Posterior cingulate gyrus (tissue), 11 donors: ENCODE data around the gene PAMR1.
"Not testable (repeated sequence)": the region's sequence is repeated elsewhere in the genome, so short reads cannot be mapped to it uniquely, and the experiment has no call there.

Experiments used
- DNase-seq, 10 donors: peaks; one replicate each; pipeline versions ENCODE4 v3.0.0 to v3.0.0-alpha.2; 2020 to 2021; ENCODE audit warnings: mixed read lengths in 3 of 10
- intact Hi-C: fragments of 100-400 bp; cut with DNase I; formaldehyde crosslinking; loops from one replicate; pipeline ENCODE4 v1.15.1; 2023

The PAMR1 gene

GRCh38 chr11:35525501-35526175 is at the start of gene PAMR1:
Gene PAMR1, minus strand, starts transcription at chr11:35525616. Its CDS starts 31 bp downstream, at chr11:35525585.
- DNase-seq, result peak in 4 of 10 donors; percentile 23 to 83 (median 80)
- intact Hi-C loops, result no loop called here

DNA sequence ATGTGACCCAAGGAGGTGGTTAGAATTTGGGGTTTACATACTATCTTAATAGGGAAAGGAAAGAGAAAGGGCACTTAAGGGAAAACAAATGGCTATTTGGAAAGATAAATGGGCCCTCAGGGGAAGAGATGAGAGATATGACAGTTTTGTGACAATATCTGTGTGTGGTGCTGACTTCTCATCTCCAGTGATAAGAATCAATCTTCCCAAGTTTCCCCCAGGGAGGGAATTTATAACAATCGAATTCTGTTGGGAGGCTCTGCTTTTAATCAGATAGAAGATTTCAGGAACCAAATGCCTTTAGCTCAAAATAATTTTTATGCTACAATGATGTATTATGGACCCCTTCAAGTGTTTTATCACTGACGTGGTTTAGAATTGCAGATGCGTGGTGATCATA is 46.3 kb upstream of the PAMR1 start:
- DNase-seq, result no peak
- intact Hi-C loops, result no loop called here

DNA sequence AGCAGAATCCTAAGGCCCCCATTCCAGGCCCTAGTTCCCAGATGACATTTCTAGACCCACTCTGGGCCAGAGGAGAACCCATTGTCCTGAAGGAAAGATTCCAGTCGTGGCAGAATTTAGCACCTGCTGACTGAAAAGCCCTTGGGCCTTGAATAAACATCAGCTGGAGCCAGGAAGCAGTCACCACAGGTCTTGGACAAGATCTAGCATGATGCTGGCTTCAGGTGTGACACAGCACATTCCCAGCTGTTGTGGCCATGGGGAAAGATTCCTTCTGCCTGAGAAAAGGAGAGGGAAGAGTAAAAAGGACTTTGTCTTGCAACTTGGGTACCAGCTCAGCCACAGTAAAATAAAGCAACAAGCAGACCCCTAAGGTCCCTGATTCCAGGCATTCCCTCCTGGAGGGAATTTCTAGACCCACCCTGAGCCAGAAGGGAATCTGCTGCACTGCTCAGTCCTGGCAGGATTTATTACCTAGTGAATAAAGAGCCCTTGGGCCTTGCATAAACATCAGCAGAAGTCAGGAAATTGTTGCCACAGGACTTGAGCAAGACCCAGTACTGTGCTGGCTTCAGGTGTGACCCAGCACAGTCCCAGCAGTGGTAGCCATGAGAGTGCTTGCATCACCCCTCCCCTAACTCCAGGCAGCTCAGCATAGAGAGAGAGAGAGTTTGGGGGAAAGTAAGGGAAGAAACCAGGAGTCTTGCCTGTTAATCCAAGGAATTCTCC is 42.5 kb upstream of the PAMR1 start:
- DNase-seq, result no peak
- intact Hi-C loops, result no loop called here

DNA sequence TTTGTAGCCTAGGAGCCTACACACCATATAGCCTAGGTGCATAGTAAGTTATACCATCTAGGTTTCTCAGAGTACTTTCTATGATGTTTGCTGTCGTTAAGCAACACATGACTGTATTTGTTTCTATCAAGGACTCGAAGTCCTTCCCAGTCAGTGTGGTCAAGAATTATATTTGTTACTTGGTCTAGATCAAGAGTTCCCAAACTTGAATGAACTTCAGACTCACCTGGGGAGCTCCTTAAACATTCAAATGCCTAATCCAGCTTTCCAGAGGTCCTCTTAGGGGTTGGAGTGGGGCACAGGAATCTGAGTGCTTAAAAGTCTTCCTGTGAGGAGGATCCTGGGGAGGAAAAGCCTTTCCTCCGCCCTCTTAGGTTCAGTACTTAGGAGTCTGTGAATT is 41.5 kb upstream of the PAMR1 start:
- intact Hi-C loops, result no loop called here
- no peak for DNase-seq

DNA sequence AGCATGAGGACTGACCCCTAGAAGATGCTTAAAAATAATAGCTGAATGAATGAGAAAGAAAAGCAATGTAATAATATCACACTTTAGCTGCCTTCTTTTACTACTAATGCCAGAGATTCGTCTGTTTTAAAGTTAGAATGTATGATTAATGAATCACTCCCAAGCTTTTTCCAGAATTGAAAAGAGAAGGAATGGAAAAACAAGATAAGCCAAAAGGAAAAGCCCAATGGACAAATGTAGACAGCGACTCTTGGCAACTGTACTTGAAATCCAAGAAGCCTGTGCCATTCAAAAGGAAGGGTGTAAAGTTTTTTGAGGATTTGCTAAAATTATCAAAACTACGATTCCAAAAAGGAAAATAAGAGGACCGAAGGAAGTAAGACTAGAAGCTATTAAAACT is 40.8 kb upstream of the PAMR1 start:
- intact Hi-C loops, result no loop called here
- DNase-seq, result no peak

DNA sequence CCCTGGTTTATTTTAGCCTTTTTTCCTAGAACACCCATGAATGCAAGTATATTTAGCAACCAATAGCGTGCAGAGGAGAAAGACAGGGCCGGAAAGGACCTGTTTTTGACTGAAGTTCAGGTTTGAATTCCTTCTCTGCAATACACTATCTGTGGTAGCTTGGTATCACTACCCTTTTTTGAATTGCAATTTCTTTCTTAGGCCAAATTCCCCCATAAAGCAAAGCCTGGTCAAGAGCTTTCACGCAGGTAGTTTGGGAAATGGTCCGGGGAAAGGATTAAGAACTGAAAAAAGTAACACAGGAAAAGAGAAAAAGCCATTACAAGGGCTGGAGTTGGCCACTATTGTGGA is 38.8 kb upstream of the PAMR1 start:
- intact Hi-C loops, result no loop called here
- DNase-seq, result no peak

DNA sequence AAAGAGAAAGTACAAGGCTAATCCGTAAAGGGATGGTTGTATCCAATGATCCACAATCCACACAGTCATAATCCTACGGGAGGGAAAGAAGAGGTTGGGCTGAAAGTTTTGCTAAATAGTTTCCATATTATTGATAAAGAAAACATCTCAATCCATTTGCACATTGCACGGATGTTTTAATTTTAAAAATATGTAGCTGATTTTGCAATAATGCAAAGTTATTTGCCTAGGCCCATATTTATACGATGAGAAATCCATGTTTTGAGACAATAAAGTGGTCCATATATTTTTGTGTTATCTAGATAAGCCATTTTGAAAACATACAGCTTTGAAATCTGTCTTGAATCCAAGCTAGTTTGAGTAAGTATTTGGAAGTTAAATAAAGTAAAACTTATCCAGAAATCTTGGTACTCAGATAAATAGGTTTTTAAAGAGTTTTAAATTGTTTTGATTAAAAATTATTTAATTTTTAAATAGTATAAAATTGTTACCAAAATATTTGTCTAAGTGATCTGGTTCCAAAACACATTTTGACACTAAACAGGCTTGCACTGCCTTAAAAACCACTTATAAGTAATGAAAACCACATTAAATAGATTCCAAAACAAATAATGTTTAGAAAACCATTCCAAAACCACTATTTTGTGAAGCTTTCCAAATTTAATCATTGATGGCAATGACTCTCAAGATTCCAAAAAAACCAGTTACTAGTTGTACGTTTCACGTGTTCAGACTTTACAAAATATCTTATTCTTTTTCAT is 38.2 kb upstream of the PAMR1 start:
- intact Hi-C loops, result no loop called here
- DNase-seq, result no peak

- intact Hi-C loops, result loop anchor here (10.0 kb wide), 1 partner anchor 65 kb away; no protein-coding TSS in a partner anchor
- no peak for DNase-seq
Observed at GRCh38 chr11:35559949-35560348, 34.5 kb upstream of the PAMR1 start.

DNA sequence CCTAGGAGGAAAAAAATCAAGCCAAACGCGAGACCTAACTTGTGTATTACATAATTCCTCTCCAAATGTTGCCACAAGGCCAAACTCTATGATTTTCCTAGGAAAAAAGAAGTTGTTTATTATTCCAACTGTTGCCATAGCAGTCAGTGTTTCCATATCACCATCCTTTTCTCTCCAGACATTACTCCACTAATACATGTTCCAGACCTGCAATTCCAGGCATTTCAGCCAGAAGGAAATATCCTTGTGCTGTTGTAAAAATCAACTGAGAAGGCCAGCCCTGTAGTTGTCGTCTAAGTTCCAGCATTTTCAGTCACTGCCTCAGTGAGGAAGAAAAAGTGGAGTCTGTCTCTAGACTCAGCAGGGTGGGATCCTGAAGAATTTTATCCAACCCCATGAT is 33.1 kb upstream of the PAMR1 start:
- DNase-seq, result no peak
- intact Hi-C loops, result loop anchor here (10.0 kb wide), 1 partner anchor 64 kb away; no protein-coding TSS in a partner anchor

- intact Hi-C loops, result loop anchor here (10.0 kb wide), 1 partner anchor 61 kb away; no protein-coding TSS in a partner anchor
- no peak for DNase-seq
Observed at GRCh38 chr11:35555488-35555887, 30.1 kb upstream of the PAMR1 start.

DNA sequence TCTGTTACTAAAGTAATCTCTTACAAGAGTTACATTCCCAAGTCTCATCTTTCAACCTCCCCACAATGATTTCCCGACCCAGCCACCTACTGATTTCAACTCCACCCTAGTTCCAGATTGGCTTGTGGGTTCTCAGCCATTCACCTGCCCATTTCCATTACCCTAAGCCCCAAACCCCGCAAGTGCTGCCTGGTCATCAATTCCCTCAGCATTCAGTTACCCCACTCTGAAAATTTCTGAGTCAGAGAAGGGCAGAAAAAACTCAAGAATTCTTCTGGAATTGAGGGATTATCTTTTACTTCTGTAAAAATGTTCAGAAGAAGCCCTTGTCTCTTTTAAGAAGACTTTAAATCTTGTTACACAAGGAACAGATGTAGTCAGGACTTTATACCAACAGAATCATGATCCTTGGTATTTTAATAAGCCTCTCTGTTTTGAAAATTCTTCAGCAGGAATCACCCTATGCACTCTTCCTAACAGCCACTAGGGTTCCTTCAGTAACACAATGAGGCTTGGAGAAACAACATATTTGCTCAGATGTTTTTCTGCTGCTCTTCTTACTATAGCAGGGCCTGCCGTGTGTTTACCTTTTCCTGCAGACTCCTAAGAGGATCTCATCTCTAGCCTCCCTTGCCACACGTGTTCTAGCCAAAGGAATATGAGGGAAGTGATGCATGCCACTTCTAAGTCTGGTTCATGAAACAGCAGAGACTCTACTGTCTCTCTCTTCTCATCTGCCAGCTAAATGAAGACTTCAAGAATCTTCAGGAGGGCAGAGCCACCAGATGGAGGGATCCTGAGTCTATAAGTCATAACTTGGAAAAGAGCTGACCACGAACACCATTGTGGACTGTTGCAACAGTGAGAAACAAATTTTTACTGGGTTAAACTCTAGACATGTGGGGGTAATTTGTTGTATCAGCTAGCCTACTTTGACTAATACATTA is 29.3 kb upstream of the PAMR1 start:
- DNase-seq, result no peak
- intact Hi-C loops, result loop anchor here (10.0 kb wide), 1 partner anchor 60 kb away; no protein-coding TSS in a partner anchor

DNA sequence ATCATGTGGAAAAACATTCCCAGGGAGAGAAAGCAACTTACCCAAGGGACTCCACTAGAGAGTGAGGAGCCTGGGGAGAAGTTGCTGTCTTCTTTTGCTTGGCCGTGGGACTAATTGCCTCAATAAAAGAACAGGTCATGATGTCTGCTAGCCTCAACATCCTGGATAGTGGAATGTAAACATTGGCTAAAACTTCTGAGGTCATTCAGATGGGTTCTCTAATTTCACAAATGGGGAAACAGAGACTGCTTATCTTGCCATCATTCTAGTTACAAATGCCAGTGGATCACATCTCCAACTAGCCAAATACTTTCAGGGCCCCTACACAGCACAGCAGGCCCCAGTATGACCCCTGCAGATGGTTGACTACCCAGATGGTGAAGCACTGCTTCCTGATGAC is 28.4 kb upstream of the PAMR1 start:
- intact Hi-C loops, result loop anchor here (10.0 kb wide), 1 partner anchor 59 kb away; no protein-coding TSS in a partner anchor
- DNase-seq, result no peak

GRCh38 chr11:35553021-35553420 is 27.6 kb upstream of the PAMR1 start:
- no peak for DNase-seq

GRCh38 chr11:35552616-35553015 is 27.2 kb upstream of the PAMR1 start:
- intact Hi-C loops, result loop anchor here (10.0 kb wide), 1 partner anchor 58 kb away; no protein-coding TSS in a partner anchor
- DNase-seq, result no peak

More at GRCh38 chr11:35553021-35553420, 27.6 kb upstream of the PAMR1 start:
- intact Hi-C loops, result loop anchor here (10.0 kb wide), 1 partner anchor 58 kb away; no protein-coding TSS in a partner anchor

DNA sequence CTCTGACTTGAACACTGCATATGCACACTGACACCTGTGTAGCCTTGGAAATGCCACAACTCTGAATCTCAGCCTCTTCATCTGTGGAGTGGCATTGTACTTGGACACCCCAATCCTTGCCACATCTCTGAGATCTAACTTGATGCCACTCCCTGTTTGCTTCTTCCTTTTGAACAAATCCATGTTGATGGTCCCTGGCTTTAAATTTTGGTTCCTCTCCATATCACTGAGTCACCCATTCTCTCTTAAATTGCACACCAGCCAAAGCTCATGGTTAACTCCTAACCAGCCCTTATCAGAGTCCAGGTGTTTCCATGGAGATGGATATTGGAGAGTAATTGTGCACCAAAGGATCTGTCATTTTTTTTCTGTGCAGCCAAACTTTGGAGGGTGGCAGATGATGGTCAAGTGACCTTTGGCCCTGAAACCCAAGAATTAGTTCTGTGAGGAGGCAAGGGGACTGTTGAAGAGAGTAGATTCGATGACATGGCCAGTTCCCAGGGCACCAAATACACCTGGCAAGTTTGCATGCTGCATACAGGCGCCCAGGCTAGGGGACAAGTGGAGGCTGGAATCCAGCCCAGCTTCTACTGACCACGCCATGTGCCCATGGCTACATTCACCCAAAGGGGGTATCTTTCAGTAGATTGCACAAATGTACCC is 25.1 kb upstream of the PAMR1 start:
- intact Hi-C loops, result loop anchor here (10.0 kb wide), 1 partner anchor 56 kb away; no protein-coding TSS in a partner anchor
- no peak for DNase-seq

DNA sequence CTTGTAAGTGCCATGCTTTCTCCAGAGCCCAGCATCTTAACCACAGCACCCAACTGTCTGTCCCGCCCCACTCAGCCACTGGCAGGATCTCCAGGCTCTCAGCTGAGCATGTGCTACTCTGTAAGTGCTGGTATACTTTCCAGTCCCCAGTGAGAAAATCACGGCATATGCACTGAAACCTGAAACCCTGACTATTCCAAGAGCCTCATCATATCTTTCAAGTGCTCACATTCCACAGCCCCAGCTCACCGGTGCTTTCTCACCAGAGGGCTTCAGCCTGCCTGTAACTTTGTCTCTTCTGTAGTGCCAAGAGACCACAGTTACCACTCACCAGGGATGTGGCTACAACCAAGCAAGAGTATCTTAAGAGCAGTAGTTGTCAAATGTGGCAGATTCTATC is 24.4 kb upstream of the PAMR1 start:
- DNase-seq, result no peak

GRCh38 chr11:35548925-35549561 is 23.6 kb upstream of the PAMR1 start:
- intact Hi-C loops, result no loop called here
- no peak for DNase-seq

More for the DNA sequence above, 24.4 kb upstream of the PAMR1 start:
- intact Hi-C loops, result loop anchor here (10.0 kb wide), 1 partner anchor 55 kb away; no protein-coding TSS in a partner anchor

- intact Hi-C loops, result not testable (repeated sequence)
Observed at GRCh38 chr11:35547995-35548394, 22.6 kb upstream of the PAMR1 start.

DNA sequence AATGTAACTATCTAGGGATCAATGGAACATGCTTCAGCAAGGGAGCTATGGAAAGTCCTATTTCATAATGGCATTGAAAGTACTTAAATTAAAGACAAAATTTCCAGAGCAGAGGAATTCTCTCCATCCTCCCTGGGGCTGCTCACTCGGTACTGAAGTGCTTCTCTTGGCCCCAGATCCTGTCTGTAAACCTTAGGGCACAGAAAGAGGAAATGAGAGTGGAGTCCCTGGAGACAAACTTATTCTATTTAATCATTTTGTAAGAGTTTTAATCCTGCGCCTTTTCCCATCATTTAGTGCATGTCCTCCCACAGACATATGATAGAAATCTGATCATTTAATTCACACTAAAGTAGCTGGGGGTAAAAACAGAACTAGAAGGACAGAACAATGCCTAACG is 20.9 kb upstream of the PAMR1 start:
- intact Hi-C loops, result no loop called here
- DNase-seq, result no peak

More at GRCh38 chr11:35547995-35548394, 22.6 kb upstream of the PAMR1 start:
- not testable (repeated sequence) for DNase-seq
